HTR-8/SVneo (cell line): Measurements from ENCODE around the gene PTMS.

Experiments
- DNase-seq: peaks from one replicate; pipeline ENCODE4 v3.0.0; 2011; ENCODE audit warnings: low spot score, mixed read lengths; ENCODE audit not compliant: insufficient read length
- FAIRE-seq: peaks from 2 replicates; lab custom pipeline; 2011; peaks lifted over from hg19 to GRCh38; lab: Jason Lieb, UNC

Gene PTMS

DNA sequence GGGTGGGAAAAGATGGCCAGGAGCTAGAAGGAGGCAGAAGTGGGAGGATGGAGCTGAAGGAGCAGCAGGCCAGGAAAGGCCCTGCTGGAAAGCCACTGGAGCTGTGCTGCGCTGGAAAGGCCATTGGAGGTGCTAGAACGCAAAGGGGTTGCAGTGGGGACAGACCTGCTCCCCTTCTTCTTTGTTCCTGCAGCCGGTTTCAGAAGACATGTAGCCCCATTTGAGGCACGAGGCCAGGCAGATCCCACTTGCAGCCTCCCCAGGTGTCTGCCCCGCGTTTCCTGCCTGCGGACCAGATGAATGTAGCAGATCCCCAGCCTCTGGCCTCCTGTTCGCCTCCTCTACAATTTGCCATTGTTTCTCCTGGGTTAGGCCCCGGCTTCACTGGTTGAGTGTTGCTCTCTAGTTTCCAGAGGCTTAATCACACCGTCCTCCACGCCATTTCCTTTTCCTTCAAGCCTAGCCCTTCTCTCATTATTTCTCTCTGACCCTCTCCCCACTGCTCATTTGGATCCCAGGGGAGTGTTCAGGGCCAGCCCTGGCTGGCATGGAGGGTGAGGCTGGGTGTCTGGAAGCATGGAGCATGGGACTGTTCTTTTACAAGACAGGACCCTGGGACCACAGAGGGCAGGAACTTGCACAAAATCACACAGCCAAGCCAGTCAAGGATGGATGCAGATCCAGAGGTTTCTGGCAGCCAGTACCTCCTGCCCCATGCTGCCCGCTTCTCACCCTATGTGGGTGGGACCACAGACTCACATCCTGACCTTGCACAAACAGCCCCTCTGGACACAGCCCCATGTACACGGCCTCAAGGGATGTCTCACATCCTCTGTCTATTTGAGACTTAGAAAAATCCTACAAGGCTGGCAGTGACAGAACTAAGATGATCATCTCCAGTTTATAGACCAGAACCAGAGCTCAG is 53.2 kb downstream of the PTMS start:
- no peak for DNase-seq
- FAIRE-seq: no peak

DNA sequence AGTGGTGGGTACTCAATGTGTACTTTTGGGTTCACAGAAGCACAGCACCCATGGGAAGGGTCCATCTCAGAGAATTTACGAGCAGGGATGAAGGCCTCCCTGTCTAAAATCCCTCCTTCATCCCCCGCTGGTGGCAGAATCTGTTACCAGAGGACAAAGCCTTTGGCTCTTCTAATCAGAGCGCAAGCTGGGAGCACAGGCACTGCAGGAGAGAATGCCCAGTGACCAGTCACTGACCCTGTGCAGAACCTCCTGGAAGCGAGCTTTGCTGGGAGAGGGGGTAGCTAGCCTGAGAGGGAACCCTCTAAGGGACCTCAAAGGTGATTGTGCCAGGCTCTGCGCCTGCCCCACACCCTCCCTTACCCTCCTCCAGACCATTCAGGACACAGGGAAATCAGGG is 54.0 kb downstream of the PTMS start:
- FAIRE-seq (no peak), DNase-seq (no peak)
